Erythroblast (primary cell): Measurements from ENCODE around the gene ACAA2.

Source experiments
- GATA1 ChIP-seq: IDR thresholded peaks from 2 replicates; pipeline ENCODE4 v1.6.1; 2011; ENCODE audit warnings: low read depth, mild to moderate bottlenecking, control low read depth, low read length, moderate library complexity
- POLR2A ChIP-seq: IDR thresholded peaks from 2 replicates; pipeline ENCODE4 v1.6.1; 2011; ENCODE audit warnings: mild to moderate bottlenecking, low read length

GRCh38 chr18:49767111-49768050 is 46.0 kb downstream of the ACAA2 start:
- TF ChIP-seq POLR2A = no peak
- TF ChIP-seq GATA1 = no peak
